C4-2B (cell line): ENCODE data around the gene RYR3.

ENCODE experiments used
- H3K27ac ChIP-seq: fragments of 450-650 bp; 2 replicates; pipeline ENCODE4 v1.5.1; 2017
- CTCF ChIP-seq: fragments of 450-650 bp; conservative IDR thresholded peaks from 2 replicates; pipeline ENCODE4 v1.5.1; 2017; ENCODE audit warnings: mild to moderate bottlenecking
- ZFX ChIP-seq: fragments of 450-650 bp; IDR thresholded peaks from 2 replicates; pipeline ENCODE4 v1.6.1; 2017

RYR3 gene

DNA sequence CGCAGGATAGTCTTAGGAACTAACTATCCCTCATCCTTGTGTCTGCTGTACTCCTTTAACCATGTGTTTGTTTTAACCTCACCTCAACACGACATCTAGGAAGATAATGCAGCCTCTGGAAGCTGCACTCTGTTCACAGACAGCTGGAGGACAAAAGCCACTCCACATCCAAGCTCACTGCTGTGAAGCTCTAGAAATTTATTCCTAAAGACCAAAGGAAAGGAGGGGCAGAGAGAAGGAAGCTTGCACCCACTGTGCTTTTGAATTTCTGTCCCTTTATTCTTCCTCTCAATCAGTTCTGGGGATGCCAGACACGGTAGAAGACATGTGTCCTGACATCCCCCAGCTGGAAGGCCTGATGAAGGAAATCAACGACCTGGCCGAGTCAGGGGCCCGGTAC is 474.6 kb downstream of the RYR3 start:
- no peak for TF ChIP-seq ZFX
- no peak for TF ChIP-seq CTCF

GRCh38 chr15:33788906-33789540 is 478.3 kb downstream of the RYR3 start:
- H3K27ac ChIP-seq, result no peak overlapping the region
- TF ChIP-seq ZFX (no peak), CTCF (no peak)

More for the DNA sequence above, 474.6 kb downstream of the RYR3 start:
- H3K27ac ChIP-seq, result no peak overlapping the region

GRCh38 chr15:33794453-33794852 is 483.7 kb downstream of the RYR3 start:
- H3K27ac ChIP-seq, result no peak overlapping the region
- no peak for TF ChIP-seq CTCF
- TF ChIP-seq ZFX, result no peak

- no peak overlapping the region for H3K27ac ChIP-seq
Measured at GRCh38 chr15:33795070-33795469, 484.3 kb downstream of the RYR3 start.

GRCh38 chr15:33797651-33798050 is 486.9 kb downstream of the RYR3 start:
- TF ChIP-seq CTCF, result no peak
- no peak for TF ChIP-seq ZFX
- no peak overlapping the region for H3K27ac ChIP-seq

More at GRCh38 chr15:33795070-33795469, 484.3 kb downstream of the RYR3 start:
- no peak for TF ChIP-seq CTCF
- no peak for TF ChIP-seq ZFX

DNA sequence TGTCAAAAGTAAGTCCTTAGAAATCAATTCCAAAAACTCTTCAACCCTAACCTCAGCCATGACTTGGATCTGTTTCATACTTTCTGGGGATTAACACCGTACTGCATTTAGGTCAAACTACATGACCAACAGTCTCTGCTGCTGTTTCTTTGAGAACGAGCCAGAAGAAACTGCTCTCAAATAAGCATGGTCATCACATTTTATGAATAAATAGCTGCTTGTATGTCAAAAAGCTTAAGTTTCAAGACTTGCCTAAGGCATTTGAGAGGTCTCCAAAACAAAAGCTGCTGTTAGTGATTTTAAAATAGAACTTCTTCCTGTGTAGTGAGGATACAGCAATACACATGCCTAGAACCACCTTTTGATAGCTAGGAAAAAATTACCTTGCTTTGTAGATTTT is 491.2 kb downstream of the RYR3 start:
- no peak overlapping the region for H3K27ac ChIP-seq

DNA sequence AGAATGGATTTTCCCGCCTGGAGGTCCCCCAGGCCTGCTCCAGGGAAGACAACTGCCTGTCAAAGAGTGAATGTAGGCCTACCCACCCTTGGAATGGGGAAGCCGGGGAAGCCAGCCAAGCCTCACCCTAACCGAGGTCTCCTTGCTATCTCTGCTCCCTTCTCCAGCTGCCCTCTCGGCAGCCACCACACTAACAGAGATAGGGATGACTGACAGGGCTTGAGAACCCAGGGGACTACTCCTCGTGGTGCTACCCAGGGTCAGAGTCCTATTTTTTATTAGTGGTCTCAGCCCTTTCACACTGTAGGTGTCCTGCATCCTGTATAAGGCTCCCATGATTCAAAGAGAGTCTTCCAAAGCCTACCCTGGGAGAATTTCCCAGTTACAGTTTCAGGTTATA is 496.9 kb downstream of the RYR3 start:
- no peak overlapping the region for H3K27ac ChIP-seq
- TF ChIP-seq ZFX (no peak), CTCF (no peak)

More for the DNA sequence above, 491.2 kb downstream of the RYR3 start:
- TF ChIP-seq ZFX (no peak), CTCF (no peak)
